AG08395 (cell line): Measurements from ENCODE around the gene IL37.
"Not testable (repeated sequence)": the region's sequence is repeated elsewhere in the genome, so short reads cannot be mapped to it uniquely, and the experiment has no call there.

Experiments used
- DNase-seq: peaks from one replicate; pipeline ENCODE4 v3.0.0; 2012; ENCODE audit warnings: mixed read lengths, low spot score

The IL37 gene

GRCh38 chr2:112891385-112891831 is 19.6 kb upstream of the IL37 start:
- DNase-seq, result no peak

- no peak for DNase-seq
Measured at GRCh38 chr2:112893752-112894151, 17.2 kb upstream of the IL37 start.

GRCh38 chr2:112896909-112897623 is 13.9 kb upstream of the IL37 start:
- DNase-seq, result no peak

GRCh38 chr2:112897624-112897978 is 13.4 kb upstream of the IL37 start:
- no peak for DNase-seq

GRCh38 chr2:112901431-112902065 is 9.4 kb upstream of the IL37 start:
- not testable (repeated sequence) for DNase-seq

- DNase-seq, result no peak
Measured at GRCh38 chr2:112902816-112903215, 8.1 kb upstream of the IL37 start.

- no peak for DNase-seq
Measured at GRCh38 chr2:112904883-112905282, 6.1 kb upstream of the IL37 start.

- no peak for DNase-seq
Measured at GRCh38 chr2:112906276-112906675, 4.7 kb upstream of the IL37 start.

GRCh38 chr2:112907001-112907949 is 3.7 kb upstream of the IL37 start:
- no peak for DNase-seq

GRCh38 chr2:112908559-112908958 is 2.4 kb upstream of the IL37 start:
- DNase-seq, result not testable (repeated sequence)

- DNase-seq, result no peak
Measured at GRCh38 chr2:112910219-112910618, 746 bp upstream of the IL37 start.

GRCh38 chr2:112912403-112912802 is 1.4 kb downstream of the IL37 start:
- no peak for DNase-seq

- no peak for DNase-seq
Measured at GRCh38 chr2:112915300-112916144, 4.6 kb downstream of the IL37 start.

GRCh38 chr2:112916145-112916571 is 5.2 kb downstream of the IL37 start:
- no peak for DNase-seq

- no peak for DNase-seq
Measured at GRCh38 chr2:112916625-112917247, 5.8 kb downstream of the IL37 start.

GRCh38 chr2:112917856-112918255 is 6.9 kb downstream of the IL37 start:
- DNase-seq, result no peak

GRCh38 chr2:112918256-112918655 is 7.3 kb downstream of the IL37 start:
- no peak for DNase-seq

- no peak for DNase-seq
Measured at GRCh38 chr2:112919086-112919485, 8.1 kb downstream of the IL37 start.

- no peak for DNase-seq
Measured at GRCh38 chr2:112920923-112921532, 10.1 kb downstream of the IL37 start.

GRCh38 chr2:112921982-112922381 is 11.0 kb downstream of the IL37 start:
- no peak for DNase-seq
